Thyroid gland (tissue), 4 donors: ENCODE measurements around the gene CYB5R4. TPM values are rescaled to one million over a fixed set of nuclear protein-coding genes. Genes with fewer than 3 reads are reported as not detected.

Experiments
- DNase-seq, 2 donors: peaks; one replicate each; pipeline ENCODE4 v3.0.0-alpha.2; 2019
- H3K27ac ChIP-seq, 3 donors: fragments of 200-600 bp; sonication (generic); 1 replicate in 2 of 3; 2 replicates in 1 of 3; pipeline ENCODE4 v1.5.1; 2016 to 2019; ENCODE audit warnings: mild to moderate bottlenecking in 1 of 3, moderate library complexity in 1 of 3
- H3K27me3 ChIP-seq: fragments of 200-600 bp; sonication (generic); one replicate; pipeline ENCODE4 v1.5.1; 2019
- H3K36me3 ChIP-seq, 2 donors: fragments of 200-600 bp; sonication (generic); one replicate each; pipeline ENCODE4 v1.5.1; 2016 to 2019
- H3K4me1 ChIP-seq, 2 donors: fragments of 200-600 bp; sonication (generic); one replicate each; pipeline ENCODE4 v1.5.1; 2017 to 2019
- H3K4me3 ChIP-seq, 3 donors: fragments of 200-600 bp; sonication (generic); replicated peaks in 1 of 3; 1 replicate in 2 of 3; 2 replicates in 1 of 3; pipeline ENCODE4 v1.5.1; 2016; ENCODE audit warnings: mild to moderate bottlenecking in 1 of 3
- H3K9me3 ChIP-seq: fragments of 200-600 bp; sonication (generic); one replicate; pipeline ENCODE4 v1.5.1; 2017
- POLR2A ChIP-seq, 2 donors: fragments of 450-650 bp; IDR thresholded peaks; one replicate each; pipeline ENCODE4 v1.6.1; 2017; ENCODE audit warnings: antibody characterized with exemption in 2 of 2, mild to moderate bottlenecking in 2 of 2, moderate library complexity in 1 of 2
- WGBS, 2 donors: methylation state at CpG; one replicate each; pipeline ENCODE4 v1.1.5; 2017; 5-methylcytosine and 5-hydroxymethylcytosine counted together
- intact Hi-C: fragments of 100-400 bp; cut with DNase I; formaldehyde crosslinking; loops from one replicate; pipeline ENCODE4 v1.15.1; 2023
- total RNA-seq, 4 donors: library from RNA; depleted of rRNA; stranded (reverse); fragments of >200 nt; gene quantifications; one replicate each; pipeline ENCODE4 v1.2.3, GENCODE V29; 2016
- TF ChIP-seq, protein P1 (sequence below), 6 experiments: fragments of 200-600 bp in 3 of 6; fragments of 450-650 bp in 3 of 6; sonication (generic) in 3 of 6; IDR thresholded peaks; one replicate each; pipeline ENCODE4 v1.5.1; 2016 to 2019; ENCODE audit warnings: antibody characterized with exemption in 6 of 6, mild to moderate bottlenecking in 2 of 6, inconsistent platforms in 1 of 6, moderate library complexity in 1 of 6

CYB5R4 gene
- total RNA-seq, 4 donors from 2014 or later: 6.4 to 12.5 (median 9.0) TPM

DNA sequence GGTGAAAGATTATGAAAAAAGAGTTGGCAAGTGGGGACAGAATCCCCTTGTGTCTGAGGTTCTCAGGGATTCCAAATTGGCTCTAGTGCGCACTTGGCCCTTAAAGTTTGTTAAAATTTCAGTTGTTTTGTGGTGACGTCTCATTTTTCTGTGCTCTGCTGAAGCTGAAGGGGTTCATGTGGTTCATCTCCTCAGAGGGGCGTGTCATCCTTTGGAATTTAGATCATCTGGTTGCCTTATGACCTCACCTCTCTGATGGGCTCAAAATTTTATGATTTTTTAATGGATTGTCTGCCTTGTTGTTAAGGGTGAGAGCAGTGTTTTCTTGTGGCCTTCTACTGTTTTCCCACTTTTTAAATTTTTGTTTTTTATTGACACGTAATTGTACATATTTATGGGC is 20.3 kb downstream of the CYB5R4 start:
- intact Hi-C loops: loop anchor here (10.0 kb wide), 1 partner anchor 345 kb away; the partner anchor contains the start of gene CEP162
- no peak overlapping the region for H3K4me3 ChIP-seq
- no peaks in the 10 kb centered on the region for H3K27me3 ChIP-seq
- WGBS, 2 donors: 92% methylated on average over 4 of the region's 4 CpGs
- H3K36me3 ChIP-seq: no peaks in the 10 kb centered on the region
- no peak for DNase-seq
- no peaks in the 10 kb centered on the region for H3K4me1 ChIP-seq
- H3K27ac ChIP-seq: no peak overlapping the region
- H3K9me3 ChIP-seq: no peaks in the 10 kb centered on the region
- TF ChIP-seq, protein P1, sequence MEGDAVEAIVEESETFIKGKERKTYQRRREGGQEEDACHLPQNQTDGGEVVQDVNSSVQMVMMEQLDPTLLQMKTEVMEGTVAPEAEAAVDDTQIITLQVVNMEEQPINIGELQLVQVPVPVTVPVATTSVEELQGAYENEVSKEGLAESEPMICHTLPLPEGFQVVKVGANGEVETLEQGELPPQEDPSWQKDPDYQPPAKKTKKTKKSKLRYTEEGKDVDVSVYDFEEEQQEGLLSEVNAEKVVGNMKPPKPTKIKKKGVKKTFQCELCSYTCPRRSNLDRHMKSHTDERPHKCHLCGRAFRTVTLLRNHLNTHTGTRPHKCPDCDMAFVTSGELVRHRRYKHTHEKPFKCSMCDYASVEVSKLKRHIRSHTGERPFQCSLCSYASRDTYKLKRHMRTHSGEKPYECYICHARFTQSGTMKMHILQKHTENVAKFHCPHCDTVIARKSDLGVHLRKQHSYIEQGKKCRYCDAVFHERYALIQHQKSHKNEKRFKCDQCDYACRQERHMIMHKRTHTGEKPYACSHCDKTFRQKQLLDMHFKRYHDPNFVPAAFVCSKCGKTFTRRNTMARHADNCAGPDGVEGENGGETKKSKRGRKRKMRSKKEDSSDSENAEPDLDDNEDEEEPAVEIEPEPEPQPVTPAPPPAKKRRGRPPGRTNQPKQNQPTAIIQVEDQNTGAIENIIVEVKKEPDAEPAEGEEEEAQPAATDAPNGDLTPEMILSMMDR (IDR thresholded peaks at IDR 0.05): no peak

DNA sequence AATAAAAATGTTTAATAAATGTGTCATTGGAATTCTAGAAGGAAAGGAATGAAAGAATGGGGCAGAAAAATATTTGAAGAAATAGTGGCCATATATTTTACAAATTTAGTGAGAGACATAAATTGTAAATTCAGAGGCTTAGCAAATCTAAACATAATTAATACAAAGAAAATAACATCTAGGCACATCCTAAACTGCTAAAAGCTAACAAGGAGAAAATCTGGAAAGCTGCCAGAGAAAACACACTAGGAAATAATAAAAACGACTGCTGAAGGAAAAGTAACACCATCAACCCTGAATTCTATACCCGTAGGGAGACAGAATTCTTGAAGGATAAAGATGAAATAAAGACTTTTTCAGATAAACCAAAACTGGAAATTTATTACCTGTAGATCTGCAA is 23.8 kb downstream of the CYB5R4 start:
- Histone ChIP-seq H3K9me3 (no peaks in the 10 kb centered on the region), H3K27ac (no peak overlapping the region), H3K27me3 (no peaks in the 10 kb centered on the region), H3K36me3 (no peaks in the 10 kb centered on the region), H3K4me3 (no peak overlapping the region), H3K4me1 (no peaks in the 10 kb centered on the region)
- no peak for DNase-seq
- 32 to 52% methylated on average over 2 of the region's 2 CpGs for WGBS, 2 donors
- intact Hi-C loops: loop anchor here (10.0 kb wide), 1 partner anchor 342 kb away; the partner anchor contains the start of gene CEP162
- no peak for TF ChIP-seq POLR2A (IDR thresholded peaks at IDR 0.05)
- TF ChIP-seq, protein P1 (IDR thresholded peaks at IDR 0.05): no peak

- DNase-seq: no peak
- Histone ChIP-seq H3K27ac (no peak overlapping the region), H3K27me3 (no peaks in the 10 kb centered on the region), H3K9me3 (no peaks in the 10 kb centered on the region), H3K36me3 (no peaks in the 10 kb centered on the region), H3K4me1 (no peaks in the 10 kb centered on the region), H3K4me3 (no peak overlapping the region)
- intact Hi-C loops: loop anchor here (10.0 kb wide), 1 partner anchor 340 kb away; the partner anchor contains the start of gene CEP162
- 19 to 20% methylated on average over 4 of the region's 4 CpGs for WGBS, 2 donors
- TF ChIP-seq, protein P1 (IDR thresholded peaks at IDR 0.05): peak; percentile 10 to 64 (median 46)
- TF ChIP-seq POLR2A (IDR thresholded peaks at IDR 0.05): no peak
These were observed 25.0 kb downstream of the CYB5R4 start for GRCh38 chr6:83884523-83884922.

GRCh38 chr6:83885984-83886383 is 26.5 kb downstream of the CYB5R4 start:
- no peak for DNase-seq
- Histone ChIP-seq H3K9me3 (no peaks in the 10 kb centered on the region), H3K27me3 (no peaks in the 10 kb centered on the region), H3K27ac (no peak overlapping the region), H3K4me1 (no peaks in the 10 kb centered on the region), H3K4me3 (no peak overlapping the region), H3K36me3 (no peaks in the 10 kb centered on the region)
- TF ChIP-seq, protein P1 (IDR thresholded peaks at IDR 0.05): no peak
- no peak for TF ChIP-seq POLR2A (IDR thresholded peaks at IDR 0.05)
- WGBS, 2 donors: 96 to 98% methylated on average over 2 of the region's 2 CpGs
- intact Hi-C loops: loop anchor here (10.0 kb wide), 1 partner anchor 339 kb away; the partner anchor contains the start of gene CEP162

GRCh38 chr6:83889621-83890020 is 30.1 kb downstream of the CYB5R4 start:
- H3K27ac ChIP-seq: no peak overlapping the region
- 98 to 100% methylated on average over 1 of the region's 1 CpG for WGBS, 2 donors
- no peak for DNase-seq
- H3K9me3 ChIP-seq: no peaks in the 10 kb centered on the region
- TF ChIP-seq, protein P1 (IDR thresholded peaks at IDR 0.05): no peak
- intact Hi-C loops: loop anchor here (10.0 kb wide), 1 partner anchor 335 kb away; the partner anchor contains the start of gene CEP162
- H3K4me1 ChIP-seq: peaks cover 4% of the 10 kb centered on the region in 2 donors
- no peak overlapping the region for H3K4me3 ChIP-seq
- no peaks in the 10 kb centered on the region for H3K36me3 ChIP-seq
- no peaks in the 10 kb centered on the region for H3K27me3 ChIP-seq
